Measurements from ENCODE around the gene C18orf32. TPM values are rescaled to one million over a fixed set of nuclear protein-coding genes. Genes with fewer than 3 reads are reported as not detected.
A peak's percentile ranks its signal among the peaks of the same experiment; 100 is the strongest.

C18orf32 gene
- total and polyA plus RNA-seq, 2 of the 13 experiments (the other 11 are each of a cell fraction or from before 2014, with no cell fraction given) = 17.6 to 20.6 TPM

GRCh38 chr18:49491534-49491856, 4.5 kb upstream of the C18orf32 start (continued):
- TF ChIP-seq THAP9 (CRISPR knock-in tag; IDR thresholded peaks at IDR 0.05; ENCODE audit: borderline replicate concordance) (no peak), LCORL (IDR thresholded peaks at IDR 0.05) (no peak), LCORL (CRISPR knock-in tag; IDR thresholded peaks at IDR 0.05) (no peak), BCL6 (CRISPR knock-in tag; IDR thresholded peaks at IDR 0.05) (no peak)

DNA sequence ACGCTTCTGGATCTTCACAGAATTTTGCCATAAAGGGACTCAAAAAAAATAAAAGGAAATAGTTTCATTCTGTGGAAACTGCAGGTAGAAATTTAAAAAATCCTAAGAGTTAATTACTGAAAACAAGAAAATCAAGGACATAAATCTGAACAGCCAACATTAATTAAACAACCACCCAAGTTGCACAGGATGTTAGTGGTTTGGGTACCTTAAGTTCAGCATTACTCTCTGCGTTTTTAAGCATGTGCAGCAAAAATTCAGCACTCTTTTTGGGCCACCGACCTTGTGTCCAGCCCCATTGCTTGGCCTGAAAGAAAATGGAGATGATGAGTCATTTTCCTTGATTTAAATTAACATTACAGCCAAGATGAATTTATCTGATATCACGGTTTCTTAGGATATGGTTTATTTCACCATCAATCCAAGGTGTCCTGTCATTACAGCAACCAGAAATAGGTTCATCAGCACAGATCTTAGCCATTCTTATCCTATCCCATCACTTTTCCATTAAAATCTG, 3.3 kb upstream of the C18orf32 start:
- Histone ChIP-seq H3K4me2 (ENCODE audit: low read depth, low read length) (peak overlapping the region; percentile 72), H2AFZ (ENCODE audit: low read length) (no peak overlapping the region), H3K9ac (ENCODE audit: insufficient read depth, low read depth, low read length) (peak overlapping the region; percentile 94; the same call in 1 of the 2 replicates), H3K27ac (ENCODE audit: extremely low read length, insufficient read depth, low read length) (peak overlapping the region; percentile 88), H3K36me3 (replicated peaks in 1 of 2; ENCODE audit: control insufficient read depth in 1 of 2, insufficient read depth in 2 of 2, low read length in 2 of 2) (peaks cover 2 to 25% of the 10 kb centered on the region in 2 experiments; a peak in 3 of 5 replicates), H3K27me3 (ENCODE audit: control insufficient read depth in 1 of 2, insufficient read depth in 2 of 2, low read length in 2 of 2) (no peaks in the 10 kb centered on the region; a peak in 1 of 5 replicates), H4K20me1 (ENCODE audit: insufficient read depth, low read length) (peaks cover 24% of the 10 kb centered on the region), H3K4me1 (ENCODE audit: insufficient read depth, low read length) (peaks cover 52% of the 10 kb centered on the region), H3K79me2 (ENCODE audit: insufficient read depth, low read length) (peaks cover 42% of the 10 kb centered on the region), H3K9me3 (ENCODE audit: low read length) (no peaks in the 10 kb centered on the region), H3K4me3 (replicated peaks in 1 of 3; ENCODE audit: insufficient read depth in 1 of 3, low read depth in 2 of 3, low read length in 3 of 3) (peak overlapping the region in 2 of 3 experiments; percentile 88 to 90; a peak in 3 of 6 replicates)
- no peak for FAIRE-seq
- DNase-seq (ENCODE audit: low spot score) = no peak
- TF ChIP-seq MLX (CRISPR knock-in tag; IDR thresholded peaks at IDR 0.05) (no peak), ZNF354B (CRISPR knock-in tag; IDR thresholded peaks at IDR 0.05) (no peak), MAZ (IDR thresholded peaks at IDR 0.05; ENCODE audit: borderline replicate concordance, low read depth, low read length) (no peak), MAZ (CRISPR knock-in tag; IDR thresholded peaks at IDR 0.05; ENCODE audit: low read depth) (no peak), ZNF468 (CRISPR knock-in tag; IDR thresholded peaks at IDR 0.05) (no peak), MEIS1 (CRISPR knock-in tag; IDR thresholded peaks at IDR 0.05; ENCODE audit: borderline replicate concordance) (no peak), RBFOX2 (IDR thresholded peaks at IDR 0.05; ENCODE audit: low read depth, low read length) (peak; percentile 59; the same call in 1 of the 2 replicates), THAP11 (CRISPR knock-in tag; IDR thresholded peaks at IDR 0.05) (no peak), HOXD1 (CRISPR knock-in tag; IDR thresholded peaks at IDR 0.05) (no peak)
- 56% methylated on average over 4 of the region's 4 CpGs for WGBS (ENCODE audit: low lambda C conversion rate)
- no TSS peak for BruUV-seq (replicated peaks)
- ChIA-PET POLR2A (no interaction called here), CTCF (ENCODE audit: low intra/inter-chr PET ratio, low total read pairs) (no interaction called here)
- in situ Hi-C loops (cut with HindIII; ENCODE audit: extremely low pct_ligation_motif_present, low pct_unique_long_range_greater_than_20kb) (no loop called here), intact Hi-C loops (cut with micrococcal nuclease; ENCODE audit: unreplicated experiment) (no loop called here)
- no peak for ATAC-seq

All from HepG2 (cell line).